HG03025 (cell line): ENCODE measurements around the gene GPR84.

Experiments
- ATAC-seq: cut with Tn5 transposase; IDR thresholded peaks from one replicate; pipeline ENCODE4 v1.9.1; 2021; ENCODE audit warnings: mild to moderate bottlenecking, moderate library complexity; ENCODE audit not compliant: unreplicated experiment, low FRiP score

Gene GPR84

DNA sequence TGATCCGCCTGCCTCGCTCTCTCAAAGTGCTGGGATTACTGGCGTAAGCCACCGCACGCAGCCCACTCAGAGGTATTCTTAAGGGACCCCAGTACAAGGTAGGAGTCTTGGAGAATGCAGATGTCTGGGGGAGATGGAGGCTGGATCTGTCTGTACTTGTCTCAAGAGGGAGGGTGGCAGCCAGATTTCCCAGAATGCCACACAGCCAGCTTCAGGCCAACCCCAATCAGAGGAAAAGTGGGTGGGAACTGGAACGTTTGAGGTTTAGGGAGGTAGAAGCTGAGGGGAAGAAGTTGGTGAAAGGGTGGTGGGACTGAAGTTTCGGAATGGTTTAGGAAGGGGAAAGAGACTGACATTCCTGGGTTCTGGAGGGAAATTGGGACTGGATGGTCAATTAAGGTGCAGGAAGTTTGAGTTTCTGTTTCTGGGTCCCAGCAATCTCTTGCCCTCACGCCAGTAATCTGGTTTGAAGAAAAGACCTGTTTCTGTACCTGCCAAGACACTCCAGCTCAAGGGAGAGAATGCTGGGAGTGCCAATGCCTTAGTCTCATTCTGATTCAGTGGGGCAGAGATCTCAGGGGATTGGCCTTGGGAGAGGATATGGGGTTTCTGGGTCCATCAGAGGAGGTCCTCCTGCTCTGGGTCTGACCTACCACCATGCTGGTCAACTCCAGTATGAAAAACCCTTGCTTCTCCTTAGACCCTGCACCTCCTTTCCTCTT, 28.4 kb upstream of the GPR84 start:
- no peak for ATAC-seq

DNA sequence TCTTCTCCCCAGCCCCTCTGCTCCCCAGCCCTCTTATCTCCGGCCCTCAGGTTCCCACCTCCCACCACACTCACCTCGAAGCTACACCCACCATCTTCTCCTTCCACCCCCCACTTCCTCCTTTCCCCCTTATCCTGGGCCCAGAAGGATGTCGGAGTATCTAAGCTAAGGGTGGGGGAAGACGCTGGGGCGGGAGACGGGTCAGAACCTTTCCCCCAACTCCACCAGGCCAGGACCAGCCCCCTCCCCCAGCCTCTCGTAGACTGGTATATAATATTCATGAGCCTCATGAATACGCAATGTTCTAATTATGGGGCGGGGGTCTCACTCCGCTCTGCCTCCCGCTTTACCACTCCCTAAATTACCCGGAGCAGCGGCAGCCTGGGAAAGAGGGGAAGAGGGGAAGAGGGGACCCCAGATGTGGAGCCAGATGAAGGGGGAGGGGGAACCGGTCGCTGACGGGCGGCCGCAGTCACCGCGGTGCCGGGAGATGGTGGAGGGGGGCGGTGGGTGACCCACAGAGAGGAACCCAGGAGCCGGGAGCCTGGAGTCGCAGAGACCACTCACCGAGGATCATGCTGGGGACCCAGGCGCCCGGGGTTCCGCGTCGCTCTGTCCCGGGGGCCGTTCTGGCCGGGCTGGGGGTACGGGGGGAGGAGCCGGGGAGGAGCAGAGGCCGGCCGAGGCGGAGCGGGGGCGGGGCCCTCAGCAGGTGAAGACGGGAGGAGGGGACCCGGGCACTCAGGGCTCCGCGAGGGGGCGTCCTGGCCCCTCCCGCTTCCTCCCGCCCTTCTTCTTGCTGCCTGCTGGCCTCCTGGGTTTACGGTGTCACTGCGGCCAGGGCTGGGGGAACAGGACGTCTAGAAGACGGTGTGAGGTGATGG, 26.6 kb upstream of the GPR84 start:
- no peak for ATAC-seq

DNA sequence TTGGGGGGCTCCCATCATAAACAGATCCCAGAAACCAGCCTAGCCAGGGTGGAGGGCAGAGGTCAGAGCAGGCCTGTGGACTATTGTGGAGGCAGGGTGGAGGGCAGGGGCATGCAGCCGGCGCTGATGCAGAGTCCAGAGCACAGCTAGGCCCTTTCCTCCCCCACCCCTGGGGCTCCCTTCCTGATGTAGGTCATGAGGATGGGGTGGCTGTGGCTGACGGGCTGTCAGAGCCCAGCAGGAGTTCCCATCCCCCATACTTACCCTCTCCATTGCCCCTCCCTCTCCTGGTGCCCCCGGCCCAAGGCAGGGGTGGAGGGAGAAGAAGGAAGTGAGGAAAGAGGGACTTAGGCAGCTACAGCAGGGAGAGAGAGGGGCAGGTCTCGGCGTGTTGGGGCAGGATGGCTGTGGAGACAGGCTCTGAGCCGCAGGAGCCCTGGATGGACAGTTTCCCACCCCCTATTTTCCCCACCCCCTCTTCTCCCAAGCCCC, 25.9 kb upstream of the GPR84 start:
- no peak for ATAC-seq

DNA sequence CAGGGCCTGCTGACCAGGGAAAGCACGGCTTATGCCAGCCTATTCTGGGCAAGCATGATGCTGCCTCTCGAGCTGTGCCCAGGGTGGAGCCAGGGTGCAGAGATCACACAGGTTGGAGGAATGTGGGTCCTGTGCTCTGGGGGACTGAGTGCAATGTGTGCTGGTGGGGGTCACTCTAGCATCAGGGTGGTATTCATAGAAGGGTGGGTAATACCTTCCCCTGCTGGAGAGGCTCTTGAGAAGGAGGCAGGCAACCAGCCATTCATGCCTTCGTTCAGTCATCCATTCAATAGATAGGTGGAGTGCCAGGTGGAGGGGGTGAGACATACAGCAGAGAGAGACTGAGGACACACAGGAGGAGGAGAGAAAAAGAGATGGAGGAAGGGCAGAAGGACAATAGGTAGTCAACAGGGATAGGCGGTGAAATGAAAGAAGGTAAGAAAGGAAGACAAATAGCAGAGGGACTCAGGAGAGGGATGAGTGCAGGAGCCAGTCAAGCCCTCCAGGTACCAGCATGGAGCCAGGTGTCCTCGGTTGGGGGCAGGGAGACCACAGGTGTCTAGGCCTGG, 25.4 kb upstream of the GPR84 start:
- no peak for ATAC-seq

DNA sequence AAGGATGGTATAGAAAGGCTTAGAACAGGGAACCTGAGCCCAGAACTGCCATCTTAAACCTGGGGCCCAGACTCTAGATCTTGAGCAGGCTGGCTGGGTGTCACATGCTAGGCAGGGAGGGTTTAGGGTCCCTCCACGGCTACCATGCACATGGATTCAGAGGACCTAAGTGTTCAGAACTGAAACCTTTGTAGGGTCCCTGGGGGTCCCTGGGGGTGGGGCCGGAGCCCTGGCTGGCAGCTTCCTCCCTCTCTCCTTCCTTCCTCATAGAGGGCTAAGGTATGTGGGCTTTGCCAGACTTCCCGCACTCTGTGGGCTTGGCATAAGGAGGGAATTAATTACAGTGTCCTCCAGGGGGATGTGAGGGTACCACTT, 24.8 kb upstream of the GPR84 start:
- ATAC-seq, result no peak

DNA sequence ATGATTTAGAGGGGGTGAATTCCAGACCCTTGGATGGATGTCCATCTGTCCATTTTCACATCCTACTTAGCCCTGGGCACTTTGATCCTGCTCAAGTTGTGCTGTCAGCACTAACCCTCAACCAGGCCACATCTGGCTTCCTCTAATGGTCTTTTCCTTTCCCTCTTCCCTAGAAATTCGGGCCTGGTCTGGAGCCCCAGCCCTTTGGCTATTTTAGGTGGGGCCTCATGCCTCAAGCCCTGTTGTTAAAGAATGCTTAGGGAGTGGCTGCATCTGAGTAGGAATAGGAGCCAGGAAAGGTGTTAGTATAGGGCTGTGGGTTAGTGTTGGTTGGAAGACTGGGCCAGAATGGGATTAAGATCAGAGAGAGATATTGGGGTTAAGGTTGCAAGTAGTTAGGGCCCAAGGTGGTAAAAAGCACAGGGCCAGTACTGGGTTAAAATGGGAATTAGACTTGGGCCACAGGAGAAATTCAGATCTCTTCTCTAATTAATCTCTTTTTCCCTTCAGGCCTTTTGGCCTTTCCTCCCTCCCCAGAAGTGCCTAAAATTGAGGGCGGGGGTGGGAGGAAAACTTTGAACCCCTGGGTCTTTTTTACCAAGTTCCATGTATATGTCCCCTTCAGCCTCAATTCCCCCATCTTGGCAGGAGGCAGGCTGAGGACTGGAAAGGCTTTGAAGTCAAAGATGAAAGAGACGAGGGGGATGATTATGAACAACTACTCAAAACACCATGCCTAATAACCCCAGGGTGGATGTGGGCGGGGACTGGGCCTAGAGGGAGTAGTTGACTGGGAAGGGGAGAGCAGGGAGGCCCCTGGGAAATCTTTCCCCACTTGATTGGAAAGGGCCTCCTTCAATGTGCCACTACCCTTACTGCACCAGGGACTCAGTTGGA, 24.2 kb upstream of the GPR84 start:
- no peak for ATAC-seq

DNA sequence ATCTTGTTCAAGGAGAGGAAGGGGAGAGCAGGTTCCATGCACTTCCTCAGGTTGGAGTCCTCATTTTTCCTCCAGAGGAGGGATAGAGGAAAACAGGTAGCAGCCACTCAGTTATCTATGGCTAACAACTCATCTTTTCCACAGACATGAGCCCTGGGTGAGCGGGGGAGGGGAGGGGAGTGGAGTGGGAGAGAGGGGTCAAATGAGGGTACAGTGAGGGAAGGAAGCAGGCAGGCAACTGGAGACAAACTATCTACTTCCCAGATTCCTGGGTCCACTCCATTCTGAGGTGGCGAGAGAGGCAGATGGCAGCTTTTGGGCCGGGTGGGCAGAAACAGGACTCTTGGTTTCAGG, 22.8 kb upstream of the GPR84 start:
- ATAC-seq, result no peak

DNA sequence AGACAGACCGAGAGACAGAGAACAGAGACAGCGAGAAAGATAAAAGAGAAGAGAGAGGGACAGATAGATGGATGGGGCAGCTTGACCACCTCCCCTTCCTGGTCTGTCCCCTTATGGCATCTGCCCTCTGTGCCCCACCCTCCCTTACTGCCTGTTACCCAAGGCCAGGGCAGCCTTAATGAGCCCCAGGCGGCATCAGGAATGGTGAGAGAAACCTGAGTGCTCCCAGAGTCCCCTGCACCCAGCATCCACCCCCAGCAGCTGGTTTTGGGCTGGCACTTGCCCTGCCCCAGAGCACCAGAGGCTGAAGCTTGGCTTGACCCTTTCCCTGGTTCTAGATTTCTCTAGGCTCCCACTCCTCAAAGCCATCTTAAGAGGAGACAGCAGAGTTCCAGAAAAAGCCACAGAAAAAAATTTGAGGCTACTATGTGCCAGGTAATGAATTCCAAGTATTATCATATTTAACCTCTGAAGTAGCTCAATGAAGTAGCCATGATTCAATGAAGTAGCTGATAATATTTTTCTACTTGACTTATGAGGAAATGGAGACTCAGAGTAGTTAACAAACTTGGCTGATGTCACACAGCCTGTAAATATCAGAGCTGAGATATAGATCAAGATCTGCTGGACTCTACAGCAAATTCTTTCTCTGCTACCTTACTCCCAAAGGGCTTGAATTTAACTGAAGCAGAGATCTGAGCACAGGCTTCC, 22.3 kb upstream of the GPR84 start:
- no peak for ATAC-seq

DNA sequence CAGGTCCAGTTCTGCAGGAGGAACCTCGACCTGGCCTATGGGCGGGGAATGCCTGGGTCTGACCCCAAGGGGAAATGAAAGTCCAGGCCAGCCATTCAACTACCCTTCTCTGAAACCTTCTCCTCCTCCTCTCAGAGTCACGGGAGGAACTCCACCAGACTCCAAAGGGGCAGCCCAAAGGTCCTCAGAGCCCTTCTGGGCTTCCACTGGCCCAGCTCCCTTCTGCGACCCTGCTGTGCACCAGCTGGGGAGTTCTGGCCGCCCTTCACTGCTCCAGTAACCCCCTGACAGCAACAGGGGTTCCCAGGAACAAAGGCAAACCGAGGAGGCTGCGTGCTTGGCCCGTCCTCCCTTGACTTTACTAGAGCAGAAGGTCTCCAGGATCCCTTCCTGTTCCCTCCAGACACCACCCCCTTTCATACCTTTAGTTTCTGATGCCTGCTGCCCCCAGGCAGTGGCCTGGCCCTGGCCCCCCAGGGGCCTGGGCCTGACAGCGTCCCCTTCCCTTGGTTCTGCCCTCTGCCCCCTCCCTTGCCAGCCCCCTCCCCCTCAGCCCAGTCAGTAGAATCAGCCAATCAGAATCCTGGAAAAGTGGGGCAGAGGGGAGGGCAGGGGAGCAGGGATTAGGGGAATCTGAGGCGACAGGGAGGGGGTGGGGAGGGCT, 21.1 kb upstream of the GPR84 start:
- no peak for ATAC-seq

DNA sequence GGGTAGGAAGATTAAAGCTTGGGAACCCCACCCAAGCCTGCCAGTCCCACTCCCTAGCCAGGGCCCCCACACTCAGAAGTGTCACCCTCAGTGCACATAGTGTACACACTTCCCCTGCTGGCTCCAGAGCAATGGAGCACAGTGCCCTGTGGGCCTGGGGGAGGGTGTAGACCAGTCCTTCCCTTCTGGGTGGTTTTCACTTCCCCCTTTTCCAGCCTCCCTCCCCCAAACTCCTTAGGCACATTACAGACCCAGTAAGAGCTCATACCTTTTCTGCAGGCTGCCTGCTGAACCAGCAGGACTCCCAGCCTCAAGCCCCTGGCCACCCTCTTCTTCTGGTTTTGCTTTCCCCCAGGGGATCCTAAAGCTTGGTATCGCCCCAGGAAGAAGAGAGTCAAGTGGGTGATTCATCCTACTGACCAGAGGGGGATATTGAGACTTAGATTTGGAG, 20.3 kb upstream of the GPR84 start, which contains the start of gene ZNF385A:
TSS of gene ZNF385A (minus strand) at position 143 of the 451 bp plus-strand sequence. CDS start 219 bp downstream, outside the sequence.
- no peak for ATAC-seq

DNA sequence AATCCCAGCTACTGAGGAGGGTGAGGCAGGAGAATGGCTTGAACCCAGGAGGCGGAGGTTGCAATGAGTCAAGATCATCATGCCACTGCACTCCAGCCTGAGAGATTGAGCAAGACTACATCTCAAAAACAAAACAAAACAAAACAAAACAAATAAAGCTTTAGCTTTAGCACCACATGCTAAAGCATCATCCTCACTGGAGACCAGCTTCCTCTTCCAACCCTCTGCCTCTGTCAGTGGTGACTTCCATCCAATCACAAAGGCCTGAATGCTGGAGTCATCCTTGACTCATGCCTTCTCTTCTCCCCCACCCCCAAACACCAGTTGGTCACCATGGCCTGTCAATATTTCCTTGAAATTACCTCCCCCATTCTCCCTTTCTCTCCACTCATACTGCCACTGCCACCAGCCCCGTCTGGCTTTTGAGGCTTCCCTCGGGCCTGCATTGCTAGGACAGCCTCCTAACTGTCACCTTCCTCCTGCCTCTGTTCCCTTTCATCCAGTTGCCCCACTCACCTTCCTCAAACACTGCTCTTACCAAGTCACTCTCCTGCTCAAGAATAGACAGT, 18.8 kb upstream of the GPR84 start:
- no peak for ATAC-seq

DNA sequence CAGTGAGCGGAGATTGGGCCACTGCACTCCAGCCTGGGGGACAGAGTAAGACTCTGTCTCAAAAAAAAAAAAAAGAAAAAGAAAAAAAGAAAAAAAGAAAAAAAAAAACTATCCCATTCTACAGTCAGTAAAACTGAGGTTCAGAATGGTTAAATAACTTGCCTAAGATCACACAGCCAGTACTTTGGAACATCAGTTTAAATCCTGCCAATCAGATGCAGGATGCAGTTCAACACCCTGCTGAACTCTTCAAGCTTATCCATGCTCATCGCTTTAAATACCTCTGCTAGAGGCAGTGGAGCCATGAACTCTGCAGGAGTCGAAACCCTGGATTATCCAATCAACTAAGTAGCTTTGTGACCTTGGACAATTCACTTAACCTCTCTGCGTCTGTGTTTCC, 16.9 kb upstream of the GPR84 start:
- ATAC-seq, result no peak

DNA sequence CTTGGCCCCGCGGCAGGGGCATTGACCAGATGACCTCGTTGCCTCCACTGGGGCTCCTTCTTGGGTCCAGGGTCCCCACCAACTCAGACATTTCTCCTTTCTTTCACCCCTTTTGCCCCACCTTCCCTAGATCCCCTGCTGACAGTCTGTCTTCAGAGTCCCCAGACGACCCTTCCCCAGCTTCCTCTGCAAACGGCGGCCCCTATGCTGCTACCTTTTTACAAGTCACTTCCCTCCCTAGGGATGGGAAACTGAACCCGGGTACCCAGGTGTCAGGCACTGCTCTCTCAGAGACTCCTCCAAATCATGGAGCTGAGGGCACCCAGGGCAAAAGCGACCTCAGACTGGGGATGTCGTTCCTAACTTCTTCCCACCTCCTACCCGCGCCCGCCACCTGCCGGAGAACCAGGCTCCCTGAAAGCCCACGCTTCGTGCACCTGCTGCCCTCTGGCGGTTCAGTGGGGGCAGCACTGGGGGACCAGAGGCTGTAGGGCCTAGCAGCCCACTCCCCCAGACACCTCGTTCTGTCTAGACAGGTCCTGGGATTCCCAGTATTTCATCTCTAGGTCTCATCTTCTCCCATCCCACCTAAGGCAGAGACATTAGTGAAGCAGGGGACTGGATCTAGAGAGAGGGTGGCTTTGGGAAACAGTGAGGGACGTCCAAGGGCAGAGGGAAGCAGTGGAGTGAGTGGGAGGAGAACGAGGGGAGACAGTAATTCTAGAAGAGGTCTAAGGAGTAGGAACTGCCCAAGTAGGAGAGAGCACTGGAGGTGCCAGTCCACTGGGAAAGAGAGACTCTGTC, 15.3 kb upstream of the GPR84 start:
- ATAC-seq, result no peak

DNA sequence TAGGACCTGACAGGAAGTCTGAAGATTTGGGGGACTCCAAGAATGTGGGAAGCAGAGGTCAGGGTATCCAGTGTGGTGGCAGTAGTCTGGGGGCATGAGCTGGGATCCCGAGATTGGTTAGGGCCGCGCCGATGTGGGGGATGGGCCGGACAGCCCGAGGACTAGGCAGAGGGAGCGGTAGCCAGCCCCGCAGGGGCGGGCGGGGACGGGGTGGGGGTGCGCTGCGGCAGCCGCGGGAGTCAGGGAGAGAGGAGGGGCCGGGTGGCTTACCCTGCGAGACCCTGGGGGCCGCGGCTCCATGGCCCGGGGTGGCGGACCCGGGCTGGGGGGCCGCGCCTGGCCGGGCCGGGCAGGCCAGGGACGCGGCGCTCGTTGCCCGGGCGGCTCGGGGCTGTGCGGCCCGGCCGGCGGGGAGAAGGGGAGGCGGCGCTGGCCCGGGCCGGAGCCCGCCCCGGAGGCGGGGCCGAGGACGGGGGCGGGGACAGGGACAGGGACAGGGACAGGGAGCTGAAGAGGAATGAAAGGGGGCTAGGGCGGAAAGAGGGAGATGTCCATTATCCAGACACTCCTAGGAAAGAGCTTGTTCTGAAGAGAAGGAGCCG, 14.6 kb upstream of the GPR84 start:
- no peak for ATAC-seq

DNA sequence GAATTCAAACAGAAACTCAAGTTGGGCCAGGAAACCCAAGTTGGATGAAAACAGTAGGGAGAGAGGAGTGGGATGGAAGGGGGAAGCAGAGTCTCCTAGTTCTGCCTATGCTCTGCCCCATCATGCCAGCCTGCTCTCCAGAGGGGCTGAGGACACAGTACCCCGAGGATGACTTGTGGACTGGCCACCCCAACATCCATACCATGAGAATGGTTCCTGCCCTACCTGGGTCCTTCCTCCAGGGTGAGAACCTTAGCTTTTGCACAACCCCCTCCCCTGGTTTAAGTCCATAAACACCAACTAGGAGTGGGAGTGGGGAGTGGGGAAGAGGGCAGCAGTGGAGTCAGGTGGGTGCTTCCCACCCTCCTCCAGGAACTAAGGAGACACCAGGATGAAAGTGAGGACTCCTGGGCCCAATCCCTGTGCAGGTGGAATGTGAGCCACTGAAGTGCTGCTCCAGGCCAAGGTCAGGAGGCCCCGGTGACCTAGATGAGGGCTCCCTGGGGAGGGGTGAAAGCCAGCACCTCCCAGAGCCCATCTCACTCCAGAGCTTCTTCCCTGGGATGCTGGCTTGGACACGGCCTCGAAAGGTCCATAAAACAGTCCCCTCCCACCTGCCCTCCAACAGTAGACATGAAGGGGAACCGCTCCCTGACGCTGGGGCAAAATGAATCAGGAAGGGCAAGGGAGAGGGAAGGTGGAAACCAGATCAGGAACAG, 13.7 kb upstream of the GPR84 start:
- no peak for ATAC-seq

DNA sequence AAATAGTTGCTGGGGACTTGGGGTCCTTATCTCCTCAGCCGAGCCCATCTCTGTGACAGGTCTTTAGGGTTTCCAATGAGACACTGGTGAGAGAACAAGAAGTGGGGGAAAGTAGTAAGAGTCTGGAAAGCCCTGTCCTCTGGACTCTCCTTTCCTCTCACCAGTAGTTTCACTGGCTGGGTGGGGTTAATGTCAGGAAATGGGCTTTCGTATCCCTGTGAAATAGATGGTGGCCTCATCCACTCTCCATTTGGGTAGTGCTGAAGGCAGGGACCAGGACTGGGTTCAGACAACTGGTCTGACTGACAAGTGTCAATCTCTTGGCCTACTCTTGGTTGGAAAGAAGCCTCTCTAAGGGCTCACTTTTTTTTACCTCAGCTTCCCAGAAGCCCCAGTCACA, 12.7 kb upstream of the GPR84 start:
- no peak for ATAC-seq

DNA sequence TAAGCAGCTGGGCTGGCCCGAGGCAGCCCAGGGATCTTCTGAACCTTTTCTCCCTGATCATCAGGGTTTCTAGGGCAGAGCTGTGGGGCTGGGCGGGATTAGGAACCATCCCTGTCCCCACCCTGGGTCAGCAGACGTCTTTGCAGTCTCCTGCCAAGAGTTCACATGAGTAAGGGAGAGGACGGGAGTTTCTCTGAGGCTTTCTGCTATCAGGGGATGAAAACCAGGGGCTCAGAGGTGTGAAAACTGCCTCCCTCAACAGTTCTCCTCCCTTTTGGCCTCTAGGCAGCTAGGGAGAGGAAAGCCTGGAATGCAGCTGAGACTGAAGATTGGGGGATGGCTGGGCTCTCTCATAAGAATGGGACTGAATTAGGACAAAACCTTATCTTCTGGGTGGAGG, 12.3 kb upstream of the GPR84 start:
- ATAC-seq, result no peak
